ENCODE data around the gene TGFBR2.

- TF ChIP-seq GATA2 (IDR thresholded peaks at IDR 0.05; ENCODE audit: low read depth, low read length) = no peak
- TF ChIP-seq GATA3 (IDR thresholded peaks at IDR 0.05; ENCODE audit: low read depth, low read length) = no peak
Observed at GRCh38 chr3:30741889-30742288, 135.5 kb downstream of the TGFBR2 start.
